ENCODE data around the gene SMCR8.

GRCh38 chr17:18356624-18357023 lies 41.5 kb downstream of the SMCR8 start:
- TF ChIP-seq CTCF (IDR thresholded peaks at IDR 0.05): no peak
- no peak for TF ChIP-seq EP300 (IDR thresholded peaks at IDR 0.05)
- TF ChIP-seq POLR2A (IDR thresholded peaks at IDR 0.05): no peak

Data from upper lobe of left lung (tissue), 4 donors.